Vagina (tissue), 2 donors: ENCODE data around the gene LPCAT1. TPM values are rescaled to one million over a fixed set of nuclear protein-coding genes. Genes with fewer than 3 reads are reported as not detected.
"Not testable (repeated sequence)": the region's sequence is repeated elsewhere in the genome, so short reads cannot be mapped to it uniquely, and the experiment has no call there.

Experiments
- DNase-seq, 2 donors: peaks; one replicate each; pipeline ENCODE4 v3.0.0-alpha.2; 2017; ENCODE audit errors: extremely low spot score in 2 of 2
- H3K27ac ChIP-seq: fragments of 200-600 bp; sonication (generic); one replicate; pipeline ENCODE4 v1.5.1; 2019
- H3K27me3 ChIP-seq: fragments of 200-600 bp; sonication (generic); one replicate; pipeline ENCODE4 v1.5.1; 2019
- H3K36me3 ChIP-seq, 2 donors: fragments of 200-600 bp; sonication (generic); one replicate each; pipeline ENCODE4 v1.5.1; 2017 to 2019
- H3K4me1 ChIP-seq: fragments of 200-600 bp; sonication (generic); one replicate; pipeline ENCODE4 v1.5.1; 2019
- H3K4me3 ChIP-seq, 2 donors: fragments of 200-600 bp; sonication (generic); 1 replicate in 1 of 2; 2 replicates in 1 of 2; pipeline ENCODE4 v1.5.1; 2016 to 2019
- H3K9me3 ChIP-seq: fragments of 200-600 bp; sonication (generic); one replicate; pipeline ENCODE4 v1.5.1; 2019
- POLR2A ChIP-seq, 2 donors: fragments of 450-650 bp; IDR thresholded peaks; one replicate each; pipeline ENCODE4 v1.6.1; 2017; ENCODE audit warnings: antibody characterized with exemption in 2 of 2, mild to moderate bottlenecking in 2 of 2, moderate library complexity in 2 of 2
- POLR2AphosphoS5 ChIP-seq, 2 donors: sonication (generic); formaldehyde crosslinking; IDR thresholded peaks; one replicate each; pipeline ENCODE4 v1.9.0; 2017; ENCODE audit warnings: antibody characterized with exemption in 2 of 2, mild to moderate bottlenecking in 2 of 2, low read depth in 1 of 2; ENCODE audit not compliant: insufficient read depth in 1 of 2
- intact Hi-C: fragments of 100-400 bp; cut with DNase I; formaldehyde crosslinking; loops from one replicate; pipeline ENCODE4 v1.15.1; 2023
- total RNA-seq: library from RNA; depleted of rRNA; stranded (reverse); fragments of >200 nt; gene quantifications from one replicate; pipeline ENCODE4 v1.2.3, GENCODE V29; 2016
- TF ChIP-seq, protein P1 (sequence below), 3 experiments: fragments of 450-650 bp in 2 of 3; fragments of 200-600 bp in 1 of 3; sonication (generic) in 1 of 3; IDR thresholded peaks; one replicate each; pipeline ENCODE4 v1.5.1; 2017 to 2019; ENCODE audit warnings: antibody characterized with exemption in 3 of 3, mild to moderate bottlenecking in 2 of 3, moderate library complexity in 2 of 3

Gene LPCAT1
- total RNA-seq, 1 donor from 2014 or later: 29.7 TPM

DNA sequence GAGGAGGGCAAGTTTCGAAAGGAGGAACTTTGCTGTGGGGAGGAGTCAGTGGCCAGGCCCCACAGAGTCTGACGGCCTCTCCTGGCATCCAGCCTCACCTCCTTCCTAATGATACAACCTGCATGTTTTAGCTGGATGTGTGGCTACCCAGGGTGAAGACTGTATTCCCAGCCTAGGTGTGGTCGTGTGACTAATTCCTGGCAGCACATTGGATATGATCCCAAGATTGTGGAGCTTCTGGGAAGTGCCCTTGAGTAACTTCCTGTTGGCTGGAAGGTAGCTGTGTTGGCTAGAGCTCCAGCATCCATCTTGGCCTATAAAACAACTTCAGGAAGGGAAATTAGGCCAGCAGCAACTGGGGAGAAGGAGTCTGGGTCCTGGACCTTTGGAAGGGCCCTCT lies 19.0 kb upstream of the LPCAT1 start:
- no peak overlapping the region for H3K27ac ChIP-seq
- H3K4me3 ChIP-seq: no peak overlapping the region
- no peaks in the 10 kb centered on the region for H3K27me3 ChIP-seq
- intact Hi-C loops: no loop called here
- TF ChIP-seq POLR2A (IDR thresholded peaks at IDR 0.05) (no peak), POLR2AphosphoS5 (IDR thresholded peaks at IDR 0.05; ENCODE audit: insufficient read depth in 1 of 2, low read depth in 1 of 2) (peak in 1 of 2 donors; percentile 75)
- TF ChIP-seq, protein P1, sequence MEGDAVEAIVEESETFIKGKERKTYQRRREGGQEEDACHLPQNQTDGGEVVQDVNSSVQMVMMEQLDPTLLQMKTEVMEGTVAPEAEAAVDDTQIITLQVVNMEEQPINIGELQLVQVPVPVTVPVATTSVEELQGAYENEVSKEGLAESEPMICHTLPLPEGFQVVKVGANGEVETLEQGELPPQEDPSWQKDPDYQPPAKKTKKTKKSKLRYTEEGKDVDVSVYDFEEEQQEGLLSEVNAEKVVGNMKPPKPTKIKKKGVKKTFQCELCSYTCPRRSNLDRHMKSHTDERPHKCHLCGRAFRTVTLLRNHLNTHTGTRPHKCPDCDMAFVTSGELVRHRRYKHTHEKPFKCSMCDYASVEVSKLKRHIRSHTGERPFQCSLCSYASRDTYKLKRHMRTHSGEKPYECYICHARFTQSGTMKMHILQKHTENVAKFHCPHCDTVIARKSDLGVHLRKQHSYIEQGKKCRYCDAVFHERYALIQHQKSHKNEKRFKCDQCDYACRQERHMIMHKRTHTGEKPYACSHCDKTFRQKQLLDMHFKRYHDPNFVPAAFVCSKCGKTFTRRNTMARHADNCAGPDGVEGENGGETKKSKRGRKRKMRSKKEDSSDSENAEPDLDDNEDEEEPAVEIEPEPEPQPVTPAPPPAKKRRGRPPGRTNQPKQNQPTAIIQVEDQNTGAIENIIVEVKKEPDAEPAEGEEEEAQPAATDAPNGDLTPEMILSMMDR (IDR thresholded peaks at IDR 0.05): no peak
- DNase-seq: peak; percentile 87 to 96
- no peaks in the 10 kb centered on the region for H3K36me3 ChIP-seq
- no peaks in the 10 kb centered on the region for H3K9me3 ChIP-seq
- H3K4me1 ChIP-seq: no peaks in the 10 kb centered on the region

DNA sequence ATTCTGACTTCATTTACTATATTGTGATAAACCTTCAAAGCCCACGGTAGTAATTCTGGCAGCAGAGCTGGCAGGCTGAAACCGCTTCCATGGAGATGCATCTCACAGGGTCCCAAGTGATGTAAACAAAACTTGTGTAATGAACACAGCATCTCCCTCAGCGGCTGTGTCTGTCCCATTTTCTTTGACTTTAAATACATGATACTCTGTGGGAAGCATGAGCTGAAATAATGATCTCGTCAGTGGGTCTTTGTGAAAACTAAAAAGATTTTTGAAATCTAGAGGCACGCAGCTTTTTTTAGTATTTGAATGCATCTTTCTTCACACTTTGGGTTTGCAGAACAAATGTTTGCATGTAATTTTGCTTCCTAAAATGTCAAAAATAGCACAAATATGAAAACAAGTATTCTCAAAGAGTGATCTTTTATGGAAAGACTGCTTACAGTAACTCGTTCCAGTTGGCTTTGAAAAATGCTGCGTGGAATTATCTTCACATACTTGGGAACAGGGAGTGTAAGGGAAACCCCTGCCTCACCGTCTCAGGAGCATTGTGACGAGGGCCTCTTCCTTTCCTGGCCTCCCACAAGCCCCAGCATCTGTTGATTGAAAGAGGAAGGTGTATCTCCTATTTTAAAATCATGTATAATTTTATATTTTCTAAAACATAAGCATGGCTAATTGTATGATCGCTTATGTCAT lies 18.1 kb upstream of the LPCAT1 start:
- intact Hi-C loops: no loop called here
- no peak for TF ChIP-seq POLR2A (IDR thresholded peaks at IDR 0.05)
- TF ChIP-seq, protein P1 (IDR thresholded peaks at IDR 0.05): no peak
- no peak for TF ChIP-seq POLR2AphosphoS5 (IDR thresholded peaks at IDR 0.05; ENCODE audit: insufficient read depth in 1 of 2, low read depth in 1 of 2)
- H3K27ac ChIP-seq: no peak overlapping the region
- DNase-seq: peak in 1 of 2 donors; percentile 65
- no peaks in the 10 kb centered on the region for H3K27me3 ChIP-seq
- H3K4me1 ChIP-seq: peaks cover 4% of the 10 kb centered on the region
- H3K9me3 ChIP-seq: no peaks in the 10 kb centered on the region
- no peak overlapping the region for H3K4me3 ChIP-seq
- H3K36me3 ChIP-seq: no peaks in the 10 kb centered on the region

DNA sequence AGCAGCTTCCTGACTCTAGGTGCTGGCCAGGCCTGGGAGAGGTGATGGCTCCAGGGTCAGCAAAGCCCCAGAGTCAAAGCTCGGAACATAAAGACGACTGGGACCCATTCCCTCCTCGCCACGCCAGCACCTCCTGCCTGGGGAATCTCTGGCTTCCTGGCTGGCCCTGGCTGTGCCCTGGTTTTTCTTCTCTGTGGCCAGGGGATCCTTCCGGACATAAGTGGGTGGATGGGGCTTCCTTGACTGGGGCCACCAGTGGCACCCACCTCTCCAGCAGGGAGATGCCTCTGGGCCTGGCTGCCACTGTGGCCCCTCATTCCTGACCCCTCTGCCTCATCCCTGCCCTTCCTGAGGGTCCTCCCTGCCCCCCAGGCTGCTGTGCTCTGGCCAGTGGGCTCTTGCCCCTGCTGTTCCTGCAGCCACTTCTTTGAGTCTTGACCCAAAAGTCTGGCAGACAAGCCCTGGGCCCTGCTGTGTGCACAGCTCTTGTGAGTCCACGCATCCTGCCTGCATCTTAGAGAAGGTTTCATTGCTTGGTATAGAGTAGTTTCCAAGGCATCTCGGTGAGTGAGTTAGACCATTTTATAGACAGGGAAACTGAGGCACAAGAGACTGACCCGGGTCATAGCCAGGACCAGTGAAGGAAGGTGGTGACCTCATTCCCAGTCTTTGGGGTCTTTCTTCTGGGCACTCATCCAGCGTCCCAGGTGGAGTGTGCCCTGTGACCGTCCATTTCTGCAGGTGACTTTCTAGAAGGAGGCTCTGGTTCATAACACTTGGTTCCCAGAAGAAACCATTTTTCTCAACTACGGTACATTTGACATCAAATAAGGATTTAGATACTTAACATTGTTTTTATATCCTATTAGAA lies 17.3 kb upstream of the LPCAT1 start:
- TF ChIP-seq POLR2AphosphoS5 (IDR thresholded peaks at IDR 0.05; ENCODE audit: insufficient read depth in 1 of 2, low read depth in 1 of 2): no peak
- peak; percentile 77 for DNase-seq
- Histone ChIP-seq H3K27ac (no peak overlapping the region), H3K27me3 (no peaks in the 10 kb centered on the region), H3K4me3 (no peak overlapping the region), H3K9me3 (no peaks in the 10 kb centered on the region), H3K36me3 (no peaks in the 10 kb centered on the region), H3K4me1 (peaks cover 11% of the 10 kb centered on the region)
- intact Hi-C loops: no loop called here

DNA sequence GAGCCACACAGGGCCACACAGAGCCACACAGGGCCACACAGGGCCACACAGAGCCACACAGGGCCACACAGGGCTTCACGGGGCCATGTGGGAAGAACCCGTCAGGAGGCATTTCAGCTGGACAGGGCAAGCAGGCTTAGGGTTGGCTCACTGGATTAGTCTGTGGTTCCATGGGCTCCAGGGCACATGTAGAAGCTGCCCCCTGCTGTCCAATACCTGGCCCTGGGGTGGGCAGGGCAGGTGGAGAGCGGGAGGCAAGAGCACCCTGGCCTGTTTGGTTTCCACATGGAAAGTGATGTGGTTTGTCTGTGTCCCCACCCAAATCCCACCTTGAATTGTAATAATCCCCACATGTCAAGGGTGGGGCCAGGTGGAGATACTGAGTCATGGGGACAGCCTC lies 16.4 kb upstream of the LPCAT1 start:
- Histone ChIP-seq H3K27me3 (no peaks in the 10 kb centered on the region), H3K4me1 (peaks cover 11% of the 10 kb centered on the region), H3K27ac (no peak overlapping the region), H3K36me3 (no peaks in the 10 kb centered on the region), H3K4me3 (no peak overlapping the region), H3K9me3 (no peaks in the 10 kb centered on the region)
- intact Hi-C loops: no loop called here
- no peak for TF ChIP-seq POLR2A (IDR thresholded peaks at IDR 0.05)
- TF ChIP-seq, protein P1 (IDR thresholded peaks at IDR 0.05): no peak
- TF ChIP-seq POLR2AphosphoS5 (IDR thresholded peaks at IDR 0.05; ENCODE audit: insufficient read depth in 1 of 2, low read depth in 1 of 2): no peak
- DNase-seq: peak; percentile 72

DNA sequence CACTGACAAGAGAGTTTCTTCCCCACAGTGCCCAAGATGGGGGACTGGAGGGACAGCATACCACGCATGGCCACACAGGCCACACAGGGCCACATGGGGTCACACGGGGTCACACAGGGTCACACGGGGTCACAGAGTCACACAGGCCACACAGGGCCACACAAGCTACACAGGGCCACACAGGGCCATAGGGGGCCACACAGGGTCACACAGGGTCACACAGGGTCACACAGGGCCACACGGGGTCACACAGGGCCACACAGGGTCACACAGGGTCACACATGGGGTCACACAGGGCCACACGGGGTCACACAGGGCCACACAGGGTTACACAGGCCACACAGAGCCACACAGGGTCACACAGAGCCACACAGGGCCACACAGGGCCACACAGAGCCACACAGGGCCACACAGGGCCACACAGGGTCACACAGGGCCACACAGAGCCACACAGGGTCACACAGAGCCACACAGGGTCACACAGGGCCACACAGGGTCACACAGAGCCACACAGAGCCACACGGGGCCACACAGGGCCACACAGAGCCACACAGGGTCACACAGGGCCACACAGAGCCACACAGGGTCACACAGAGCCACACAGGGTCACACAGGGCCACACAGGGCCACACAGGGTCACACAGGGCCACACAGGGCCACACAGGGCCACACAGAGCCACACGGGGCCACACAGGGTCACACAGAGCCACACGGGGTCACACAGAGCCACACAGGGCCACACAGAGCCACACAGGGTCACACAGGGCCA lies 15.8 kb upstream of the LPCAT1 start:
- H3K36me3 ChIP-seq, H3K27me3 ChIP-seq, intact Hi-C loops, H3K27ac ChIP-seq, H3K9me3 ChIP-seq, H3K4me3 ChIP-seq: not testable (repeated sequence)
- DNase-seq: peak; percentile 62 to 82
- peaks cover 11% of the 10 kb centered on the region for H3K4me1 ChIP-seq
